Femur (tissue), 1 donor: Measurements from ENCODE around the gene GRM7.

ENCODE experiments used
- DNase-seq: peaks from one replicate; pipeline ENCODE4 v3.0.0-alpha.2; 2017

The GRM7 gene

GRCh38 chr3:7322957-7323669 lies 462.2 kb downstream of the GRM7 start:
- DNase-seq, result no peak

DNA sequence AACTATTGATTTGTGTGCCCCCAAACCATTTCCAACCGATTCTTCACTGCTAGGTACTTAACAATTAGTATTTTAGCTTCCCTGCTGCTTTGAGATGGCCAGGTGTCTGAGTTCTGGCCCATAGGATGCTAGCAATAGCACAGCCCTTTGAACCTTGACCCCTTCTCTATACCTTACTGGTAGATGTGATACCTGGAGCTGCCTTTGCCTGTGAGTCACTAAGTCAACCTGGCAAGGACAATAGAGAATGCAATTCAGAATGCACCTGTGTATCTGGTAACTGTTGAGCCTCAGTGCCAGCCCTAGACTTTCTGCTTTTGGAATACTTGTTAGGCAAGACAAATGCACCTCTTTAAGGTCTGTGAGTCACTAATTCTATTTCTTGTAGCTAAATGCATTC lies 467.4 kb downstream of the GRM7 start:
- no peak for DNase-seq

GRCh38 chr3:7332696-7333095 lies 471.8 kb downstream of the GRM7 start:
- DNase-seq, result no peak

- no peak for DNase-seq
These were observed 472.2 kb downstream of the GRM7 start for GRCh38 chr3:7333125-7333524.

DNA sequence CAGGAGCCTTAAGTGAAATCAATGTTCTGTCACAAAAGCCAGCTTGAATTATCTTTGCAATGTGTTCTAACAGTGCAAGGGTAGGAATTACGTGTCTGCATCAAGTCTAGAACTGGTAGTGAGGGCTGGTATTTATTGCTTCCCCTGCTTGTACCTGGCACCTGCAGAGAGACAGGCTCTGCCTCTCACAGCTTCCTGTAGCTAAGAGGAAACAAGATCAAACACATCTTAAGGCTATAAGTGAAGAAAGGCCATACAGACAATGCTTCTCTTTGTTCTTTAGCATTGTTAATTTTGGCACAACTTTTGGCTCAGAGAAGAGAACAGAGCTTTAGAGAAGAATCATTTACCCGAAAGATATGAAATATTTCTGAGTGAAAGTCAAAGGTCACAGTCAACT lies 479.9 kb downstream of the GRM7 start:
- DNase-seq, result no peak

DNA sequence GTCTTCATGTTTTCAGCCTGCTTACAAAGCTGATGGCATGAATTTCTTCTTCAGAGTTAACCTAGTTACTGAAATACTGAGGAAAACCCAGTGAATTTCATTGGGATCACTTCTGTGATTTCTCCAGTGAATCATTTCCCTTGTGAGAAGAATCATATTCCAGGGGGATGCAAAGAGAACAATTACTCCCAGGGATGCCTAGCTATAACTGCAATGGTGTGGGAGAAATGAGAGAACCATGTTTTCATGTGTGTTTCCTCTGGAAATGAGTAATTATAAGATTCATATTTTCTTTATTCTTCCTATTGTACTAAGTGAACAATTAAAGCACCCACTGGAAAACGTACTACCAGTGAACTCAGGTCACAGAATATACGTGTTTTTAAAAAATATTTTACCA lies 485.4 kb downstream of the GRM7 start:
- no peak for DNase-seq

- no peak for DNase-seq
These were observed 496.2 kb downstream of the GRM7 start for GRCh38 chr3:7357101-7357500.

GRCh38 chr3:7367968-7368367 lies 507.1 kb downstream of the GRM7 start:
- no peak for DNase-seq

- DNase-seq, result no peak
These were observed 507.7 kb downstream of the GRM7 start for GRCh38 chr3:7368597-7368996.

- DNase-seq, result no peak
These were observed 511.0 kb downstream of the GRM7 start for GRCh38 chr3:7371693-7372572.

DNA sequence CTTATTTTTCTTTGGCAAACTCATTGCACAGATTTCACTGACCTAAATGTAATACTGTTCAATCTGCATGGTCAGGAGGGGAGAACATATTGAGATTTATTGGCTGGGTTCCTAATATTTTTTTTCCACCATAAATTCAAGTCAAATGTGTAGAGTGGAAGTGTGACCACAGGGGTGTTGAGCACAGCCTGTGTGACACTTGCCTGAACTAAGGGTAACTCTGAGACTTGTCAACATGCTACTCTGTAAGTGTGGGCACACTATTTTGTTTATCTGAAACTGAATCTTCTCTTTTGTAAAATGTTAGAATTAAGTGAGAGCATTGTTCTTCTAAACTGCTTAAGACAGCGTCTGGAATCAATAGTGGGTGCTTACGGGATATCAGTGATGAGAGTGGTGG lies 516.2 kb downstream of the GRM7 start:
- no peak for DNase-seq

GRCh38 chr3:7381741-7382140 lies 520.8 kb downstream of the GRM7 start:
- DNase-seq, result no peak

DNA sequence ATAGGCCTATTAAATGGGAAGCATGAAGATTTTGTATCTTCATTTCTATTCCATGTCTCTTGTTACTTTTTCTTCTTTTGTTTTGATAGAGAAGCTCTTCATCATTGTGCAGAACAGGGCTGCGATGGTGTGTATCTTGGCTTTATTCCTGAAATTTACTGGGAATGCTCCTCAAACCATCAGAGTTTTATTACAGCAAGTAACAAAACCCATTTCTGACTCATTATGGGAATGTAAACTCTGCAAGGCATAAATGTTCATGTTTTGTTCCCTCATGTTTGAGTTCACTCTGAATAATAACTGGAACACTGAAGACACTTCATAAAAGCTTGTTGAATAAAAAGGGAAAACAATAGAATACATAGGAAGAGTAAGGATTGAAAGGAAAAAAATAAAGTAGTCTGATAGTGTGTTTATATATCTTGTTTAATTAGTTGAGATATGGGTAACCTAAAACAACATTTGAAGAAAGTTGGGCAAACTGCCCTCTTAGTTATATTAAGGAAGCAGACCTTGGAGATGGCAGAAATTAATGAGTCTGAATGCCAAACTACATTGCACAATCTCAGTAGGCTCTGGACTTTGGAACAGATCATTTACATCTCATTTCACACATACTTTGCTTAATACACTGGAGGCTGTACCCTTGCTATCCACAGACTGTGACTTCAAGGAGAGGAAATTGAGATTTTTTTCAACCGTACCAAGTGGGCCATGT lies 521.5 kb downstream of the GRM7 start:
- DNase-seq, result no peak

- DNase-seq, result no peak
These were observed 524.7 kb downstream of the GRM7 start for GRCh38 chr3:7385635-7386034.

GRCh38 chr3:7388026-7388425 lies 527.1 kb downstream of the GRM7 start:
- no peak for DNase-seq

GRCh38 chr3:7392206-7392605 lies 531.3 kb downstream of the GRM7 start:
- no peak for DNase-seq

- DNase-seq, result no peak
These were observed 533.2 kb downstream of the GRM7 start for GRCh38 chr3:7393944-7394605.

DNA sequence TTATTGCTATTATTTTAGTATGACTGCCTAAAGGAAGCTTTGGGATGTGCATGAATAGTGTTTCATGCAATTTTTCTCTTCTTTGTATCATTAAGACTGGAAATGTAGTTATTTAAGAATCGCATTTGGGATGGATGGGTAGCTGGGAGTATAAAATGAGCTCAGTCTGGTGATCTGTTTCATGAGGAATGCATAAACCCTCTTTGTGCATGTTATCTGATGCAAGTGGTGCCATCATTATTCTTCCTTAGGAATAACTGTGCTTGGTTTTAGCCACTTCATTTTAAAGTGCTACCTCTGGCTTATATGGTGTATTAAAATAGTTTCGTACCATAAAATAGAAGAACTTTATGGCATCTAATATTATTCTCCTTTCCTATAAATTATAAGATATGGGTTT lies 535.6 kb downstream of the GRM7 start:
- no peak for DNase-seq

DNA sequence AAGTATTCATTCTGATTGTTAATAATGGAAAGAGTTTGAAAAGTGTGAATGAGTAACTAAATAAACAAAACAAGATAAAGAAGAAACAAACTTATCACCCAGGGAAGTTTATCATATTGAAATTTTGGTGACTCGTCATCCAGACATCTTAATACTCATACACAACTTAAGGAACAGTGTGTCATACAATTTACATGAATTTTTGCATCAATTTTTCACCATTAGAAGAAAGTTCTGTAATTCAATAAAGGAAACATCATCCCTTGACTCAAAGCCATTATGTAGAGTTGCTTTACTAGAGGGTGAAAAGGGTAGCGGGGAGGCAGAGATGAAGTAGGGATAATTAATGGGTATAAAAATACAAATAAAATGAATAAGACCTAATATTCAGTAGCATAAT lies 536.2 kb downstream of the GRM7 start:
- no peak for DNase-seq

DNA sequence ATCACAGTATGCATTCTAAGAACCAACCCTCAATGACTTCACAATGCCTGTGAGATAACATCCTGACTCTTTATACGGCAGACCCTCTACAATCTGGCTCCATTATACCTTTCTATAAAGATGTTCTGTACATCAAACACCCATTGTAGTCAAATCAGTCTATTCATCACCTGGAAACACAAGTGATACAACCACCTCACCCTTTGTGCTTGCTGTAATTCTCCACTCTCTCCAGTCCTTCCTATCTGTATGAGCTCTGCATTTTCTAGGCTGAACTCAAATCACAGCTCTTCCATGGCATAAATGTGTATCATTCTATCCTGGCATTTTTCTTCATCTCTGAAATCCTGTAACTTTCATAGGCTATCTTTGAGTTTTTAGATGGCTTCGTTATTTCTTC lies 539.4 kb downstream of the GRM7 start:
- DNase-seq, result no peak

DNA sequence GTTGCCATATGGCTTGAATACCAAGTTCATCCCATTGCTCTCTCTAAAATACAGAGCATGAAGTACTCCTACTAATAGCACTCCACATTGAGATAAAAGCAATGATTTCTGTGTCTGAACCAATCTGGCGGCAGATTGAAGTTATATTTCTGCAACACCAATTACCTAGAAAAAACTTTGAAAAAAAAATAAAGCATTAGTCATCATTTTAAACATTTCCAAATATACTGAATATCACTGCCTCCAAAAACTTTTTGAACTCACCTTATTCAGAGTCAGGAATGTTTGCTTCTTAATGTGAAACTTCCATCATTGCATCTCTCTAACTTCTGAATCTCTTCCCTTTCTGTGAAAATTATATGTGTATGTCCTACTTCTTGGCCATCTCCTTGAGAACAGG lies 540.5 kb downstream of the GRM7 start:
- no peak for DNase-seq

DNA sequence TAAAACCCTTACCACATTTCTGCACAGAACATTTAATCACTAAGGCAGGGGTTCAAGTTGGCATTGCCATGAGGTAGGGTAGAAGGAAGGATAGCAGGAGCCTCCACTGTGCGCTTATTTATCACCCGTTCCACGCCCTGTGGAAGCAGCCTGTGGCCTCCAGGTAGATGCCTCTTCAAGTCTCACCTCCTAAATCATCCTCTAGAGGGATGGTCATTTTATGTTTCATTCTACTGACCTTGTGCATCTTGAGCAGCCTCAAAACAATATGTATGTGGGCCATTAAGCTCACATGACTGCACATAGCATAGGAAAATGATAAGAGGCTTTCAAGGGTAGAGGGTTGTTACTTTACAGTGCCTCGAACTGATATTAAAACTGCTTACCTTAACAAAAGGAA lies 546.2 kb downstream of the GRM7 start:
- DNase-seq, result no peak

- no peak for DNase-seq
These were observed 549.9 kb downstream of the GRM7 start for GRCh38 chr3:7410782-7411181.
